ENCODE measurements around the gene L2HGDH. TPM values are rescaled to one million over a fixed set of nuclear protein-coding genes. Genes with fewer than 3 reads are reported as not detected.

Gene L2HGDH
- polyA plus RNA-seq, 1 of the 3 experiments (the other 2 are of a cell fraction) = 8.4 TPM

- no peak for DNase-seq
- H3K4me1 ChIP-seq (ENCODE audit: control insufficient read depth in 1 of 2, insufficient read depth in 2 of 2, low read depth in 1 of 2, low read length in 1 of 2) = peaks cover 17 to 25% of the 10 kb centered on the region in 2 experiments; a peak in 3 of 4 replicates
- H4K20me1 ChIP-seq (ENCODE audit: insufficient read depth) = no peaks in the 10 kb centered on the region
- no peaks in the 10 kb centered on the region for H3F3A ChIP-seq (replicated peaks; ENCODE audit: insufficient read depth)
- ChIA-PET CTCF (interaction anchor here (3.1 to 11.1 kb wide), 2 partner anchors 9 to 12 kb away, joined by 7 to 140 read pairs; no protein-coding TSS in a partner anchor), POLR2A (no interaction called here)
- H3K4me2 ChIP-seq = no peak overlapping the region
- H3K27me3 ChIP-seq (ENCODE audit: insufficient read depth) = no peaks in the 10 kb centered on the region
- TF ChIP-seq FOXM1 (IDR thresholded peaks at IDR 0.05; ENCODE audit: low read depth) (no peak), TCF12 (IDR thresholded peaks at IDR 0.05) (no peak), MXI1 (IDR thresholded peaks at IDR 0.05; ENCODE audit: low read depth, low read length) (no peak), FOXJ3 (CRISPR knock-in tag; IDR thresholded peaks at IDR 0.05) (no peak), MAX (IDR thresholded peaks at IDR 0.05; ENCODE audit: low read depth) (no peak), RAD21 (IDR thresholded peaks at IDR 0.05; ENCODE audit: low read length) (no peak)
- H3K4me3 ChIP-seq (ENCODE audit: low read depth in 2 of 2, low read length in 1 of 2) = no peak overlapping the region
- H3K79me2 ChIP-seq (ENCODE audit: insufficient read depth) = no peaks in the 10 kb centered on the region
- WGBS (ENCODE audit: low lambda C conversion rate) = 49% methylated on average over 3 of the region's 3 CpGs
- no peaks in the 10 kb centered on the region for H3K9me2 ChIP-seq
- H3K27ac ChIP-seq (ENCODE audit: low read depth in 2 of 2, low read length in 1 of 2) = no peak overlapping the region
- H3K36me3 ChIP-seq (replicated peaks in 1 of 2; ENCODE audit: control insufficient read depth in 1 of 2, insufficient read depth in 2 of 2, low read length in 1 of 2) = peaks cover 5 to 13% of the 10 kb centered on the region in 2 experiments
- H3K9ac ChIP-seq = no peak overlapping the region
- no peaks in the 10 kb centered on the region for H3K9me3 ChIP-seq
- no peak overlapping the region for H2AFZ ChIP-seq (ENCODE audit: low read depth)
Observed at GRCh38 chr14:50333014-50333509, 21.0 kb upstream of the L2HGDH start.

- H3K36me3 ChIP-seq (replicated peaks in 1 of 2; ENCODE audit: control insufficient read depth in 1 of 2, insufficient read depth in 2 of 2, low read length in 1 of 2) = peaks cover 7 to 18% of the 10 kb centered on the region in 2 experiments
- ChIA-PET POLR2A (interaction anchor here (1.3 kb wide), 1 partner anchor 19 kb away, joined by 6 read pairs; the partner anchor contains the start of genes DMAC2L and L2HGDH), CTCF (interaction anchor here (0.9 to 11.1 kb wide), 5 partner anchors 10 to 200 kb away, joined by 3 to 140 read pairs (median 4); partner anchors contain the start of genes CDKL1, L2HGDH and MAP4K5)
- peaks cover 16 to 25% of the 10 kb centered on the region in 2 experiments; a peak in 3 of 4 replicates for H3K4me1 ChIP-seq (ENCODE audit: control insufficient read depth in 1 of 2, insufficient read depth in 2 of 2, low read depth in 1 of 2, low read length in 1 of 2)
- no peaks in the 10 kb centered on the region for H3K27me3 ChIP-seq (ENCODE audit: insufficient read depth)
- H3F3A ChIP-seq (replicated peaks; ENCODE audit: insufficient read depth) = no peaks in the 10 kb centered on the region
- peak overlapping the region in 1 of 2 experiments; percentile 35; a peak in 1 of 4 replicates for H3K27ac ChIP-seq (ENCODE audit: low read depth in 2 of 2, low read length in 1 of 2)
- H3K79me2 ChIP-seq (ENCODE audit: insufficient read depth) = no peaks in the 10 kb centered on the region
- H2AFZ ChIP-seq (ENCODE audit: low read depth) = no peak overlapping the region
- H3K9me2 ChIP-seq = no peaks in the 10 kb centered on the region
- H3K9me3 ChIP-seq = no peaks in the 10 kb centered on the region
- no peak for DNase-seq
- no peak for TF ChIP-seq REST (IDR thresholded peaks at IDR 0.05; ENCODE audit: low read depth, low read length)
- TF ChIP-seq GATA2 (CRISPR knock-in tag; IDR thresholded peaks at IDR 0.05) = peak; percentile 54; the same call in 1 of the 2 replicates
- no peak for TF ChIP-seq RAD21 (IDR thresholded peaks at IDR 0.05; ENCODE audit: low read length)
- TF ChIP-seq NFIC (IDR thresholded peaks at IDR 0.05; ENCODE audit: borderline replicate concordance) = no peak
- H4K20me1 ChIP-seq (ENCODE audit: insufficient read depth) = no peaks in the 10 kb centered on the region
- no peak overlapping the region for H3K4me3 ChIP-seq (ENCODE audit: low read depth in 2 of 2, low read length in 1 of 2)
- no peak overlapping the region for H3K4me2 ChIP-seq
- H3K9ac ChIP-seq = no peak overlapping the region
Observed at GRCh38 chr14:50331596-50331995, 19.6 kb upstream of the L2HGDH start.
